SK-N-SH (cell line): ENCODE measurements around the gene MSMP. TPM values are rescaled to one million over a fixed set of nuclear protein-coding genes. Genes with fewer than 3 reads are reported as not detected.

ENCODE experiments used
- EP300 ChIP-seq, 2 experiments: IDR thresholded peaks; 2 replicates each; pipeline versions ENCODE4 v1.4.0 to v1.6.1; 2012; ENCODE audit warnings: borderline replicate concordance in 1 of 2, low read depth in 1 of 2, low read length in 1 of 2
- EZH2phosphoT487 ChIP-seq: fragments of 200-600 bp; sonication (generic); IDR thresholded peaks from 2 replicates; pipeline ENCODE4 v1.6.1; 2017; ENCODE audit warnings: low read depth, mixed run types, mild to moderate bottlenecking, antibody characterized with exemption, moderate library complexity, borderline replicate concordance
- FOXJ3 ChIP-seq: sonication (generic); formaldehyde crosslinking; IDR thresholded peaks from 2 replicates; pipeline ENCODE4 v1.5.1; 2020; ENCODE audit warnings: mild to moderate bottlenecking, missing genetic modification reagents
- FOXM1 ChIP-seq: IDR thresholded peaks from 2 replicates; pipeline ENCODE4 v1.4.0; 2012; ENCODE audit warnings: low read depth, mild to moderate bottlenecking
- GABPA ChIP-seq: IDR thresholded peaks from 2 replicates; pipeline ENCODE4 v1.4.0; 2012; ENCODE audit warnings: low read depth, mild to moderate bottlenecking
- GATA2 ChIP-seq: sonication (generic); formaldehyde crosslinking; IDR thresholded peaks from 2 replicates; pipeline ENCODE4 v1.5.0; 2020; ENCODE audit warnings: mild to moderate bottlenecking, missing genetic modification reagents
- JUND ChIP-seq: IDR thresholded peaks from 2 replicates; pipeline ENCODE4 v1.4.0; 2012
- MAX ChIP-seq: IDR thresholded peaks from 2 replicates; pipeline ENCODE4 v1.4.0; 2012; ENCODE audit warnings: low read depth
- MEF2A ChIP-seq: IDR thresholded peaks from 2 replicates; pipeline ENCODE4 v1.4.0; 2012; ENCODE audit warnings: low read depth, borderline replicate concordance
- MXI1 ChIP-seq: IDR thresholded peaks from 2 replicates; pipeline ENCODE4 v1.6.1; 2012; ENCODE audit warnings: mild to moderate bottlenecking, low read depth, low read length, improper control_type of control experiment
- NFIC ChIP-seq: IDR thresholded peaks from 2 replicates; pipeline ENCODE4 v1.4.0; 2012; ENCODE audit warnings: borderline replicate concordance
- PBX3 ChIP-seq: IDR thresholded peaks from 2 replicates; pipeline ENCODE4; 2012
- RAD21 ChIP-seq: IDR thresholded peaks from 2 replicates; pipeline ENCODE4 v1.6.1; 2012; ENCODE audit warnings: mild to moderate bottlenecking, low read length
- REST ChIP-seq: IDR thresholded peaks from 2 replicates; pipeline ENCODE4 v1.6.1; 2012; ENCODE audit warnings: mild to moderate bottlenecking, low read depth, low read length, moderate library complexity
- RXRA ChIP-seq: IDR thresholded peaks from 2 replicates; pipeline ENCODE4 v1.4.0; 2012; ENCODE audit warnings: low read depth, mild to moderate bottlenecking, borderline replicate concordance
- SMC3 ChIP-seq: IDR thresholded peaks from 2 replicates; pipeline ENCODE4 v1.6.1; 2012; ENCODE audit warnings: low read depth, low read length, improper control_type of control experiment
- TCF12 ChIP-seq: IDR thresholded peaks from 2 replicates; pipeline ENCODE4 v1.4.0; 2012
- TEAD4 ChIP-seq: IDR thresholded peaks from 2 replicates; pipeline ENCODE4 v1.4.0; 2012; ENCODE audit warnings: mild to moderate bottlenecking, borderline replicate concordance; ENCODE audit not compliant: insufficient read depth
- USF1 ChIP-seq: IDR thresholded peaks from 2 replicates; pipeline ENCODE4 v1.4.0; 2012; ENCODE audit warnings: low read depth, borderline replicate concordance
- USF2 ChIP-seq: fragments of 150-350 bp; IDR thresholded peaks from 2 replicates; pipeline ENCODE4 v1.6.1; 2017; ENCODE audit warnings: antibody characterized with exemption, low read length, low read depth, borderline replicate concordance
- YY1 ChIP-seq: IDR thresholded peaks from 2 replicates; pipeline ENCODE4 v1.4.0; 2012; ENCODE audit warnings: low read depth, mild to moderate bottlenecking
- ZBTB33 ChIP-seq: IDR thresholded peaks from 2 replicates; pipeline ENCODE4 v1.4.0; 2012; ENCODE audit warnings: low read depth, borderline replicate concordance
- polyA plus RNA-seq, 3 experiments: library from polyadenylated mRNA; depleted of rRNA; stranded (reverse); fragments of >200 nt; gene quantifications; 2 replicates each; pipeline ENCODE4 v1.2.3, GENCODE V29; 2012

MSMP gene
- polyA plus RNA-seq, 1 of the 3 experiments (the other 2 are of a cell fraction): 1.2 TPM

GRCh38 chr9:35756275-35757225 lies 2.5 kb upstream of the MSMP start (continued):
- TF ChIP-seq GABPA (no peak; the same call in 1 of the 2 replicates), YY1 (no peak), EP300 (IDR thresholded peaks at IDR 0.05; ENCODE audit: borderline replicate concordance in 1 of 2, low read depth in 1 of 2, low read length in 1 of 2) (no peak), USF1 (no peak), GATA2 (CRISPR knock-in tag) (no peak), MEF2A (no peak), SMC3 (peak; percentile 31; the same call in 1 of the 2 replicates), PBX3 (no peak), FOXM1 (no peak), EZH2phosphoT487 (no peak), RXRA (no peak), TCF12 (no peak), MXI1 (peak; percentile 13; the same call in 1 of the 2 replicates), ZBTB33 (no peak), REST (no peak), RAD21 (peak; percentile 47), JUND (no peak), NFIC (0 out of 2 replicates have a peak, but pooled peaks have one; percentile 4), USF2 (no peak), MAX (no peak), TEAD4 (no peak), FOXJ3 (no peak)
